ENCODE data around the gene CTSK. TPM values are rescaled to one million over a fixed set of nuclear protein-coding genes. Genes with fewer than 3 reads are reported as not detected.
A peak's percentile ranks its signal among the peaks of the same experiment; 100 is the strongest.
"Not testable (repeated sequence)": the region's sequence is repeated elsewhere in the genome, so short reads cannot be mapped to it uniquely, and the experiment has no call there.

The CTSK gene
- total and polyA plus RNA-seq, 7 experiments from 2014 or later = 0.31 to 13.7 (median 6.8) TPM

DNA sequence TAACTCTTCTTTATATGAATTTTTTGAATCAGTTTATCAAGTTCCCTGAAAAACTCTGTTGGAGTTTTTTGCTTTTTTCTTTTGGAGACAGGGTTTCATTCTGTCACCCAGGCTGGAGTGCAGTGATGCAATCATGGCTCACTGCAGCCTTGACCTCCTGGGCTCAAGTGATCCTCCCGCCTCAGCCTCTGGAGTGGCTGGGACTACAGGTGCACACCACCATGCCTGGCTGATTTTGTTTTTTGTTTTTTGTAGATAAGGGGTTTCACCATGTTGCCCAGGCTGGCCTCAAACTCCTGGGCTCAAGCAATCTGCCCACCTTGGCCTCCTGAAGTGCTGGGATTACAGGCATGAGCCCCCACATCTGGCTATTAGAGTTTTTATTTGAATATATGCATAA is 40.4 kb downstream of the CTSK start:
- Mint-ChIP-seq H3K27me3 (peaks cover 0 to 12% (median 0%) of the 10 kb centered on the region in 5 donors), H3K27ac (peak overlapping the region in 5 of 9 donors; percentile 63 to 99 (median 96)), H3K4me3 (peak overlapping the region in 3 of 10 donors; percentile 20 to 98 (median 97)), H3K36me3 (peaks cover 0 to 14% (median 10%) of the 10 kb centered on the region in 5 donors), H3K4me1 (peaks cover 37 to 65% (median 47%) of the 10 kb centered on the region in 7 donors)
- H3K27me3 ChIP-seq (ENCODE audit: control insufficient read depth in 2 of 2, insufficient read depth in 2 of 2, low read length in 2 of 2); H3K9me3 ChIP-seq (ENCODE audit: control insufficient read depth in 2 of 3, low read length in 3 of 3); H3K9me3 Mint-ChIP-seq; ATAC-seq; H3K27ac ChIP-seq (ENCODE audit: low read depth, low read length); H3K36me3 ChIP-seq (ENCODE audit: control insufficient read depth in 2 of 3, insufficient read depth in 3 of 3, low read length in 3 of 3); POLR2A ChIA-PET; DNase-seq; H3K4me3 ChIP-seq (ENCODE audit: low read length): not testable (repeated sequence)
- H3K4me1 ChIP-seq (ENCODE audit: control insufficient read depth in 2 of 2, insufficient read depth in 2 of 2, low read length in 2 of 2) = peaks cover 15 to 16% of the 10 kb centered on the region in 2 donors
- intact Hi-C loops (cut with micrococcal nuclease) = loop anchor here (5.0 to 10.0 kb wide), 4 partner anchors 47 to 205 kb away; partner anchors contain the start of gene GOLPH3L (in 1 of the 2)
- CTCF ChIA-PET = interaction anchor here (1.4 kb wide), 1 partner anchor 155 kb away, joined by 3 read pairs; no protein-coding TSS in a partner anchor

- not testable (repeated sequence) for H3K9me3 ChIP-seq (ENCODE audit: control insufficient read depth in 2 of 3, low read length in 3 of 3); H3K9me3 Mint-ChIP-seq; DNase-seq; ATAC-seq; H3K27me3 ChIP-seq (ENCODE audit: control insufficient read depth in 2 of 2, insufficient read depth in 2 of 2, low read length in 2 of 2); H3K36me3 ChIP-seq (ENCODE audit: control insufficient read depth in 2 of 3, insufficient read depth in 3 of 3, low read length in 3 of 3)
- peak overlapping the region; percentile 83 to 99 (median 96) for H3K27ac Mint-ChIP-seq
- H3K4me1 ChIP-seq (ENCODE audit: control insufficient read depth in 2 of 2, insufficient read depth in 2 of 2, low read length in 2 of 2) = peaks cover 14 to 19% of the 10 kb centered on the region in 2 donors
- peak overlapping the region; percentile 82 for H3K27ac ChIP-seq (ENCODE audit: low read depth, low read length)
- ChIA-PET POLR2A (interaction anchor here (0.6 to 2.8 kb wide), 7 partner anchors 21 to 878 kb away, joined by 3 to 14 read pairs (median 3); partner anchors contain the start of genes GOLPH3L and RPRD2), CTCF (interaction anchor here (1.0 to 1.3 kb wide), 4 partner anchors 157 to 241 kb away, joined by 3 to 5 read pairs (median 4); partner anchors contain the start of gene MINDY1)
- peaks cover 38 to 68% (median 54%) of the 10 kb centered on the region in 7 donors for H3K4me1 Mint-ChIP-seq
- peak overlapping the region; percentile 60 for H3K4me3 ChIP-seq (ENCODE audit: low read length)
- peak overlapping the region; percentile 87 to 98 (median 93) for H3K4me3 Mint-ChIP-seq
- intact Hi-C loops (cut with micrococcal nuclease) = loop anchor here (1.0 to 10.0 kb wide), 9 partner anchors 49 to 204 kb away; partner anchors contain the start of genes GOLPH3L (in 2 of the 2), ARNT (in 1 of the 2), ENSA (in 1 of the 2) and SETDB1 (in 1 of the 2)
- peaks cover 0 to 12% (median 0%) of the 10 kb centered on the region in 5 donors for H3K27me3 Mint-ChIP-seq
- peaks cover 5 to 25% (median 16%) of the 10 kb centered on the region in 5 donors for H3K36me3 Mint-ChIP-seq
Measured at GRCh38 chr1:150765977-150766301, 42.1 kb downstream of the CTSK start.

GRCh38 chr1:150765296-150765976 is 42.6 kb downstream of the CTSK start, which contains the start of gene CTSS:
TSS of gene CTSS (minus strand) at chr1:150765778. CDS start at chr1:150764763, 1,015 bp downstream.
- Histone ChIP-seq H3K4me3 (ENCODE audit: low read length) (peak within 1 kb of the TSS; percentile 60), H3K9me3 (ENCODE audit: control insufficient read depth in 2 of 3, low read length in 3 of 3) (no peaks in the 10 kb centered on the region), H3K36me3 (ENCODE audit: control insufficient read depth in 2 of 3, insufficient read depth in 3 of 3, low read length in 3 of 3) (peaks cover 0 to 6% (median 0%) of the 10 kb centered on the region in 3 experiments), H3K27ac (ENCODE audit: low read depth, low read length) (peak within 1 kb of the TSS; percentile 82), H3K27me3 (ENCODE audit: control insufficient read depth in 2 of 2, insufficient read depth in 2 of 2, low read length in 2 of 2) (no peaks in the 10 kb centered on the region), H3K4me1 (ENCODE audit: control insufficient read depth in 2 of 2, insufficient read depth in 2 of 2, low read length in 2 of 2) (peaks cover 9 to 15% of the 10 kb centered on the region in 2 donors)
- ChIA-PET CTCF (interaction anchor here (0.6 to 1.3 kb wide), 5 partner anchors 157 to 252 kb away, joined by 3 to 5 read pairs (median 4); partner anchors contain the start of gene MINDY1), POLR2A (interaction anchor here (0.6 to 2.8 kb wide), 10 partner anchors 12 to 1023 kb away, joined by 3 to 14 read pairs (median 4); partner anchors contain the start of genes GOLPH3L and RPRD2)
- Mint-ChIP-seq H3K4me1 (peaks cover 36 to 68% (median 52%) of the 10 kb centered on the region in 7 donors), H3K27ac (peak within 1 kb of the TSS; percentile 83 to 99 (median 96)), H3K36me3 (peaks cover 5 to 28% (median 19%) of the 10 kb centered on the region in 5 donors), H3K27me3 (peaks cover 0 to 8% (median 0%) of the 10 kb centered on the region in 5 donors), H3K4me3 (peak within 1 kb of the TSS; percentile 87 to 98 (median 93)), H3K9me3 (peaks cover 0 to 2% (median 0%) of the 10 kb centered on the region in 11 donors)
- DNase-seq (peak in 6 of 9 donors; percentile 37 to 55 (median 43)), ATAC-seq (peak; percentile 86)
- intact Hi-C loops (cut with micrococcal nuclease) = loop anchor here (1.0 to 10.0 kb wide), 9 partner anchors 49 to 203 kb away; partner anchors contain the start of genes GOLPH3L (in 2 of the 2), ARNT (in 1 of the 2), ENSA (in 1 of the 2) and SETDB1 (in 1 of the 2)

- Histone ChIP-seq H3K9me3 (ENCODE audit: control insufficient read depth in 2 of 3, low read length in 3 of 3) (no peaks in the 10 kb centered on the region), H3K4me3 (ENCODE audit: low read length) (peak overlapping the region; percentile 60), H3K27me3 (ENCODE audit: control insufficient read depth in 2 of 2, insufficient read depth in 2 of 2, low read length in 2 of 2) (no peaks in the 10 kb centered on the region), H3K36me3 (ENCODE audit: control insufficient read depth in 2 of 3, insufficient read depth in 3 of 3, low read length in 3 of 3) (peaks cover 0 to 7% (median 2%) of the 10 kb centered on the region in 3 experiments), H3K4me1 (ENCODE audit: control insufficient read depth in 2 of 2, insufficient read depth in 2 of 2, low read length in 2 of 2) (peaks cover 9 to 14% of the 10 kb centered on the region in 2 donors), H3K27ac (ENCODE audit: low read depth, low read length) (peak overlapping the region; percentile 82)
- ATAC-seq (no peak), DNase-seq (peak in 3 of 9 donors; percentile 2 to 9 (median 6))
- H3K4me3 Mint-ChIP-seq = peak overlapping the region; percentile 87 to 98 (median 93)
- peaks cover 0 to 6% (median 0%) of the 10 kb centered on the region in 11 donors for H3K9me3 Mint-ChIP-seq
- intact Hi-C loops (cut with micrococcal nuclease) = loop anchor here (1.0 to 10.0 kb wide), 9 partner anchors 50 to 202 kb away; partner anchors contain the start of genes GOLPH3L (in 2 of the 2), ARNT (in 1 of the 2), ENSA (in 1 of the 2) and SETDB1 (in 1 of the 2)
- H3K27me3 Mint-ChIP-seq = peaks cover 0 to 2% (median 0%) of the 10 kb centered on the region in 5 donors
- ChIA-PET CTCF (interaction anchor here (0.6 to 1.1 kb wide), 2 partner anchors 238 to 251 kb away, joined by 3 to 5 read pairs; no protein-coding TSS in a partner anchor), POLR2A (interaction anchor here (0.6 to 2.8 kb wide), 6 partner anchors 13 to 1023 kb away, joined by 3 to 14 read pairs (median 6); partner anchors contain the start of genes GOLPH3L and RPRD2)
- peaks cover 43 to 75% (median 59%) of the 10 kb centered on the region in 7 donors for H3K4me1 Mint-ChIP-seq
- peak overlapping the region; percentile 83 to 99 (median 96) for H3K27ac Mint-ChIP-seq
- H3K36me3 Mint-ChIP-seq = peaks cover 9 to 36% (median 26%) of the 10 kb centered on the region in 5 donors
Measured at GRCh38 chr1:150764617-150765101, 43.4 kb downstream of the CTSK start.

GRCh38 chr1:150763018-150763417 is 45.0 kb downstream of the CTSK start:
- DNase-seq (no peak), ATAC-seq (no peak)
- Mint-ChIP-seq H3K36me3 (peaks cover 9 to 39% (median 27%) of the 10 kb centered on the region in 5 donors), H3K4me1 (peaks cover 43 to 76% (median 60%) of the 10 kb centered on the region in 7 donors), H3K9me3 (peaks cover 0 to 6% (median 0%) of the 10 kb centered on the region in 11 donors), H3K27ac (peak overlapping the region in 6 of 9 donors; percentile 11 to 58 (median 31)), H3K4me3 (peak overlapping the region; percentile 1 to 72 (median 51)), H3K27me3 (no peaks in the 10 kb centered on the region)
- no peaks in the 10 kb centered on the region for H3K27me3 ChIP-seq (ENCODE audit: control insufficient read depth in 2 of 2, insufficient read depth in 2 of 2, low read length in 2 of 2)
- H3K4me3 ChIP-seq (ENCODE audit: low read length) = no peak overlapping the region
- no peaks in the 10 kb centered on the region for H3K9me3 ChIP-seq (ENCODE audit: control insufficient read depth in 2 of 3, low read length in 3 of 3)
- ChIA-PET POLR2A (no interaction called here), CTCF (no interaction called here)
- no peak overlapping the region for H3K27ac ChIP-seq (ENCODE audit: low read depth, low read length)
- peaks cover 0 to 8% (median 4%) of the 10 kb centered on the region in 3 experiments for H3K36me3 ChIP-seq (ENCODE audit: control insufficient read depth in 2 of 3, insufficient read depth in 3 of 3, low read length in 3 of 3)
- H3K4me1 ChIP-seq (ENCODE audit: control insufficient read depth in 2 of 2, insufficient read depth in 2 of 2, low read length in 2 of 2) = peaks cover 9 to 14% of the 10 kb centered on the region in 2 donors
- intact Hi-C loops (cut with micrococcal nuclease) = loop anchor here in 1 of 2 donors (10.0 kb wide), 1 partner anchor 52 kb away; no protein-coding TSS in a partner anchor
